ENCODE results near the gene TMEM196.

Gene TMEM196

GRCh38 chr7:19708397-19709248 is 64.8 kb downstream of the TMEM196 start, which contains the start of gene POLR1F:
POLR1F (minus strand) TSS chr7:19709037; CDS start chr7:19709016, 21 bp downstream.
- DNase-seq (ENCODE audit: low spot score), result peak; percentile 94
- TF ChIP-seq CTCF (IDR thresholded peaks at IDR 0.05), result peak; percentile 75
- Histone ChIP-seq H3K4me3 (peak within 1 kb of the TSS; percentile 89), H3K27ac (peak within 1 kb of the TSS; percentile 65 to 83)

- no peak for DNase-seq (ENCODE audit: low spot score)
- Histone ChIP-seq H3K4me3 (peak overlapping the region; percentile 89), H3K27ac (no peak overlapping the region)
- TF ChIP-seq CTCF (IDR thresholded peaks at IDR 0.05), result no peak
Observed at GRCh38 chr7:19707240-19707639, 66.2 kb downstream of the TMEM196 start.

GRCh38 chr7:19705663-19706062 is 67.8 kb downstream of the TMEM196 start:
- Histone ChIP-seq H3K4me3 (no peak overlapping the region), H3K27ac (no peak overlapping the region)
- no peak for DNase-seq (ENCODE audit: low spot score)
- TF ChIP-seq CTCF (IDR thresholded peaks at IDR 0.05), result no peak

GRCh38 chr7:19701471-19701870 is 71.9 kb downstream of the TMEM196 start:
- no peak for TF ChIP-seq CTCF (IDR thresholded peaks at IDR 0.05)
- DNase-seq (ENCODE audit: low spot score), result no peak
- Histone ChIP-seq H3K27ac (no peak overlapping the region), H3K4me3 (no peak overlapping the region)

- DNase-seq (ENCODE audit: low spot score), result no peak
- TF ChIP-seq CTCF (IDR thresholded peaks at IDR 0.05), result no peak
- no peak overlapping the region for H3K4me3 ChIP-seq
- no peak overlapping the region for H3K27ac ChIP-seq
Observed at GRCh38 chr7:19700936-19701335, 72.5 kb downstream of the TMEM196 start.

- Histone ChIP-seq H3K4me3 (no peak overlapping the region), H3K27ac (no peak overlapping the region)
- DNase-seq (ENCODE audit: low spot score), result no peak
- TF ChIP-seq CTCF (IDR thresholded peaks at IDR 0.05), result no peak
Observed at GRCh38 chr7:19698331-19698730, 75.1 kb downstream of the TMEM196 start.

GRCh38 chr7:19696926-19697325 is 76.5 kb downstream of the TMEM196 start:
- H3K27ac ChIP-seq, result no peak overlapping the region
- no peak overlapping the region for H3K4me3 ChIP-seq
- DNase-seq (ENCODE audit: low spot score), result no peak
- TF ChIP-seq CTCF (IDR thresholded peaks at IDR 0.05), result no peak
